ENCODE results near the gene RAB41.

The RAB41 gene

DNA sequence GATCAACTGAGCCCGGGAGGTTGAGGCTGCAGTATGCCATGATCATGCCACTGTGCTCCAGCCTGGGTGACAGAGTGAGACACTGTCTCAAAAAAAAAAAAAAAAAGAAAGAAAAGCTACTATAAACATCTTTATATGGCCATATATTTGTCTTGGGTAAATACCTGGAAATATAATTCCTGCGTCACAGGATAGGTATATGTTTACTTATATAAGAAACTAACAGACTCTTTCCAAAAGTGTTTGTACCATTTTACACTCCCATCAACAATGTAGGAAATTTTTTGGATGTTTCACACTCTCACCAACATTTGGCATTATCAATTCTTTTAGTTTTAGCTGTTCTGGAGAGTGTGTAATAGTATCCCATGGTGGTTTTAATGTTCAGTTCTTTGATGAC lies 34.7 kb upstream of the RAB41 start:
- no peak for TF ChIP-seq TAF1 (IDR thresholded peaks at IDR 0.05; ENCODE audit: borderline replicate concordance, insufficient read depth, low read length)
- TF ChIP-seq SIN3A (IDR thresholded peaks at IDR 0.05; ENCODE audit: borderline replicate concordance, insufficient read depth, low read length): no peak
- TF ChIP-seq, protein P1, sequence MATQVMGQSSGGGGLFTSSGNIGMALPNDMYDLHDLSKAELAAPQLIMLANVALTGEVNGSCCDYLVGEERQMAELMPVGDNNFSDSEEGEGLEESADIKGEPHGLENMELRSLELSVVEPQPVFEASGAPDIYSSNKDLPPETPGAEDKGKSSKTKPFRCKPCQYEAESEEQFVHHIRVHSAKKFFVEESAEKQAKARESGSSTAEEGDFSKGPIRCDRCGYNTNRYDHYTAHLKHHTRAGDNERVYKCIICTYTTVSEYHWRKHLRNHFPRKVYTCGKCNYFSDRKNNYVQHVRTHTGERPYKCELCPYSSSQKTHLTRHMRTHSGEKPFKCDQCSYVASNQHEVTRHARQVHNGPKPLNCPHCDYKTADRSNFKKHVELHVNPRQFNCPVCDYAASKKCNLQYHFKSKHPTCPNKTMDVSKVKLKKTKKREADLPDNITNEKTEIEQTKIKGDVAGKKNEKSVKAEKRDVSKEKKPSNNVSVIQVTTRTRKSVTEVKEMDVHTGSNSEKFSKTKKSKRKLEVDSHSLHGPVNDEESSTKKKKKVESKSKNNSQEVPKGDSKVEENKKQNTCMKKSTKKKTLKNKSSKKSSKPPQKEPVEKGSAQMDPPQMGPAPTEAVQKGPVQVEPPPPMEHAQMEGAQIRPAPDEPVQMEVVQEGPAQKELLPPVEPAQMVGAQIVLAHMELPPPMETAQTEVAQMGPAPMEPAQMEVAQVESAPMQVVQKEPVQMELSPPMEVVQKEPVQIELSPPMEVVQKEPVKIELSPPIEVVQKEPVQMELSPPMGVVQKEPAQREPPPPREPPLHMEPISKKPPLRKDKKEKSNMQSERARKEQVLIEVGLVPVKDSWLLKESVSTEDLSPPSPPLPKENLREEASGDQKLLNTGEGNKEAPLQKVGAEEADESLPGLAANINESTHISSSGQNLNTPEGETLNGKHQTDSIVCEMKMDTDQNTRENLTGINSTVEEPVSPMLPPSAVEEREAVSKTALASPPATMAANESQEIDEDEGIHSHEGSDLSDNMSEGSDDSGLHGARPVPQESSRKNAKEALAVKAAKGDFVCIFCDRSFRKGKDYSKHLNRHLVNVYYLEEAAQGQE (IDR thresholded peaks at IDR 0.05; ENCODE audit: insufficient read depth in 1 of 2, low read depth in 2 of 2, low read length in 2 of 2): no peak
- no peak for TF ChIP-seq POLR2AphosphoS5 (IDR thresholded peaks at IDR 0.05; ENCODE audit: low read depth, low read length)
- no peak for TF ChIP-seq FOXP2 (optimal IDR thresholded peaks at IDR 0.05; ENCODE audit: borderline replicate concordance, extremely low read depth, extremely low read length, insufficient read depth)

DNA sequence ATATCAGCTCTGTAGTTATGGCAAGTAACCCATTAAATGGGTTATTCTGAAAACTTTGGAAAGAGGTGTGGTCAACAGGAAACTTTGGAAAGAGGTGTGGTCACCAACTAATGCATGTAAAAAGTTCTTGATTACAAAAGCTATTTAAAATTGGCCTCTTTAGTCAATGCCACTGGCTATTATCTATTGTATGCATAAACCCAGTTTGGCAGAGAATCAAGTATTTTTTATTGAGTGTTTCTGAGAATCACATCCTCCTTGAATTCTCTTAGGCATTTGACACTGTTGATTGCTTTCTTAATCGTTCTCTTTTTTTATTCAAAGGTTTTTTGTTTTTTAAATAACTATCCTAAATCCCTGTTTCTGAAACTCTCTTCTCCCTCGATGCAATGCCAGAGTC lies 29.5 kb upstream of the RAB41 start:
- TF ChIP-seq FOXP2 (optimal IDR thresholded peaks at IDR 0.05; ENCODE audit: borderline replicate concordance, extremely low read depth, extremely low read length, insufficient read depth) (no peak), TAF1 (IDR thresholded peaks at IDR 0.05; ENCODE audit: borderline replicate concordance, insufficient read depth, low read length) (no peak), POLR2AphosphoS5 (IDR thresholded peaks at IDR 0.05; ENCODE audit: low read depth, low read length) (no peak), SIN3A (IDR thresholded peaks at IDR 0.05; ENCODE audit: borderline replicate concordance, insufficient read depth, low read length) (no peak)
- TF ChIP-seq, protein P1 (IDR thresholded peaks at IDR 0.05; ENCODE audit: insufficient read depth in 1 of 2, low read depth in 2 of 2, low read length in 2 of 2): no peak

DNA sequence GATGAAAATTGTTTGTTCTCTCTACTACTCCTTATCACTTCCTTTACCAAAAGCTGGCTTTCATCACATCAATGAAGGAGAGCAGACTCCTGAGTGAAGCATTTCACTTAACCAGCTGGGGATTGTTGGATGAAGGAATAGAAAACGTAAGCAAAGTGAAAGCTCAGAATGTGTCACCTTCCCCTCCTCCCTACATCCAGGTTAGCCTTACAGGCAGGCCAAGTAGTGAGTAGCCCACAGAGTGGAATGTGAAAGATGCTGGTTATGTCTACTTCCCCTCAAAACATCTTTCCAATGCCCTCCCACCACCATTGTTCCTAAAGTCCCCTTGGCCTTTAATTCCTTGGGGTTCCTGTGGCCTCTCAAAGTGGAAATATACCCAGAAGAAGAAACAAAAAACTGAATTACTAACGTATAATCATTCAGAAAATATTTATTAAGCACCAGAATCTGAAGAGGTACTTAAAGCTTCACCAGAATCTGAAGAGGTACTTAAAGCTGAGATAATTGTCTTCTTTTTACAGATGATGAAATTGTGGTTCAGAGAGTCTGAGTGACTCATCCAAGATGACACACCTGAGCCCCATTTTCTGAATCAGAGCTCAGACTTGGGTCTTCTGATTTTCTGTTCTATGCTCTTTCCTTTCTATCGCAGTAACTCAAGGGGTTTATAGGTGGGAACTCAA lies 28.5 kb upstream of the RAB41 start:
- TF ChIP-seq SIN3A (IDR thresholded peaks at IDR 0.05; ENCODE audit: borderline replicate concordance, insufficient read depth, low read length): no peak
- TF ChIP-seq TAF1 (IDR thresholded peaks at IDR 0.05; ENCODE audit: borderline replicate concordance, insufficient read depth, low read length): no peak
- TF ChIP-seq FOXP2 (optimal IDR thresholded peaks at IDR 0.05; ENCODE audit: borderline replicate concordance, extremely low read depth, extremely low read length, insufficient read depth): no peak

DNA sequence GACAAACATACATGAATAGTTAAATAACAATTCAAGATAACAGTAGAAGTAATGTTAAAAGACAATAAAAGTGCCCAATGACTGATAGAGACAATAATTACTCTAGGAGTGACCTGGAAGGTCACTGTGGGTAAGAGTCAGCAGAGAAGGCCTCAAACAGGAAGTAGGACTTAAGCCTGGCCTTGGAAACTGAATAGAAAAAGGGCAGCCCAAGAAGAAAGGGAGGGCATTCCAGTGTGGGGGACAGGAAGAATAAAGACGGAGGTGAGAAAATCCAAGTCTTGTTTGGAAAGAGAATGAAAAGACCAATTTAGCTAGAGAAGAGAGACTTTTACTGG lies 27.9 kb upstream of the RAB41 start:
- no peak for TF ChIP-seq SIN3A (IDR thresholded peaks at IDR 0.05; ENCODE audit: borderline replicate concordance, insufficient read depth, low read length)
- TF ChIP-seq POLR2AphosphoS5 (IDR thresholded peaks at IDR 0.05; ENCODE audit: low read depth, low read length): no peak
- TF ChIP-seq, protein P1 (IDR thresholded peaks at IDR 0.05; ENCODE audit: insufficient read depth in 1 of 2, low read depth in 2 of 2, low read length in 2 of 2): no peak
- no peak for TF ChIP-seq TAF1 (IDR thresholded peaks at IDR 0.05; ENCODE audit: borderline replicate concordance, insufficient read depth, low read length)
- TF ChIP-seq FOXP2 (optimal IDR thresholded peaks at IDR 0.05; ENCODE audit: borderline replicate concordance, extremely low read depth, extremely low read length, insufficient read depth): no peak

DNA sequence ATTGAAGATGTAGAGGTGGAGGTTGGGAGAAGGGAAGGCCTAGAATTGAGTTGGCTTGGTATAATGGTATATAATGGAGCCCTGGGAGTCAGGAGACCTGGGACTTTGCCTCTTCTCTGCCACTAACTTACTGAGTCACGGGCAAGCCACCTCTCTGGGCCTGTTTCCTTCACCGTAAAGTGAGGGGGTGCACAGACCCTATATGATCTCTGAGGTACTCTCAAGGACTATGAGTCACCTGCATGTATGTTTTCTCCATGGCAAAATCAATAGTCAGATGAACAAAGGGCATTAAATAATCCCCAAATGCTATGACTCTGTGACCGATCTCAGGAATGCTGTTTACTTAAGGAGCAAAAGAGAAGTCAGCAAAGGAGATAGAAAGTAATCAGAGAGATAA lies 27.1 kb upstream of the RAB41 start:
- TF ChIP-seq, protein P1 (IDR thresholded peaks at IDR 0.05; ENCODE audit: insufficient read depth in 1 of 2, low read depth in 2 of 2, low read length in 2 of 2): no peak
- TF ChIP-seq FOXP2 (optimal IDR thresholded peaks at IDR 0.05; ENCODE audit: borderline replicate concordance, extremely low read depth, extremely low read length, insufficient read depth): no peak
- no peak for TF ChIP-seq SIN3A (IDR thresholded peaks at IDR 0.05; ENCODE audit: borderline replicate concordance, insufficient read depth, low read length)
- TF ChIP-seq TAF1 (IDR thresholded peaks at IDR 0.05; ENCODE audit: borderline replicate concordance, insufficient read depth, low read length): no peak
- no peak for TF ChIP-seq POLR2AphosphoS5 (IDR thresholded peaks at IDR 0.05; ENCODE audit: low read depth, low read length)
